ENCODE measurements around the gene PPP4R2.

Gene PPP4R2

DNA sequence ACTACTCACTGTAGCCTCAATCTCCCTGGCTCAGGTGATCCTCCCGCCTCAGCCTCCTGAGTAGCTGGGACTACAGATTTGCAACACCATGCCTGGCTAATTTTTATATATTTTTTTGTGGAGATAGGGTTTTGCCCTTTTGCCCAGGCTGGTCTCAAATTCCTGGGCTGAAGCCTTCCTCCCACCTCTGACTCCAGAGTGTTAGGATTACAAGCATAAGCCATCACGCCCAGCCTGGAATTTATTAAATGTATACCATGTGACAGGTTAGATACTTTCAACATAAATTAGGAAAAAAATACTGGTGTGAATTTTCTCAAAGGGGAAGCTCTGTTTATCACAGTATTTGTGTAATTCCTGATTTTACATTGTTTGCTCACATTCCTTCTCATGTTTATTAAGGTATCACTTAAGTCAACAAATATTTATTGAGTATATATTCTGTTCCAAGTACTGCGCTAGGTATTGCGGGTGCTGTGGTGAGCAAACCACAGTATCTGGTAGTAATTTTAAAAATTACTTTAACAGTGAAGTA lies 24.8 kb downstream of the PPP4R2 start:
- Histone ChIP-seq H3F3A (ENCODE audit: insufficient read depth, low read length) (no peaks in the 10 kb centered on the region), H3K9me3 (ENCODE audit: low read length) (no peaks in the 10 kb centered on the region), H4K20me1 (ENCODE audit: insufficient read depth, low read length) (no peaks in the 10 kb centered on the region), H3K79me2 (ENCODE audit: insufficient read depth, low read length) (peaks cover 100% of the 10 kb centered on the region), H2AFZ (ENCODE audit: low read length) (no peak overlapping the region), H3K4me2 (ENCODE audit: low read length) (no peak overlapping the region), H3K27me3 (ENCODE audit: insufficient read depth, low read length) (no peaks in the 10 kb centered on the region), H3K9ac (ENCODE audit: low read length) (no peak overlapping the region), H3K27ac (ENCODE audit: low read depth, low read length, poor library complexity, severe bottlenecking) (no peak overlapping the region), H3K4me1 (ENCODE audit: insufficient read depth, low read length, severe bottlenecking) (no peaks in the 10 kb centered on the region), H3K9me2 (ENCODE audit: low read depth, low read length) (no peaks in the 10 kb centered on the region), H3K36me3 (ENCODE audit: insufficient read depth, low read length) (peaks cover 46% of the 10 kb centered on the region), H3K4me3 (ENCODE audit: low read depth, low read length, poor library complexity, severe bottlenecking) (no peak overlapping the region)
- TF ChIP-seq, protein P1, sequence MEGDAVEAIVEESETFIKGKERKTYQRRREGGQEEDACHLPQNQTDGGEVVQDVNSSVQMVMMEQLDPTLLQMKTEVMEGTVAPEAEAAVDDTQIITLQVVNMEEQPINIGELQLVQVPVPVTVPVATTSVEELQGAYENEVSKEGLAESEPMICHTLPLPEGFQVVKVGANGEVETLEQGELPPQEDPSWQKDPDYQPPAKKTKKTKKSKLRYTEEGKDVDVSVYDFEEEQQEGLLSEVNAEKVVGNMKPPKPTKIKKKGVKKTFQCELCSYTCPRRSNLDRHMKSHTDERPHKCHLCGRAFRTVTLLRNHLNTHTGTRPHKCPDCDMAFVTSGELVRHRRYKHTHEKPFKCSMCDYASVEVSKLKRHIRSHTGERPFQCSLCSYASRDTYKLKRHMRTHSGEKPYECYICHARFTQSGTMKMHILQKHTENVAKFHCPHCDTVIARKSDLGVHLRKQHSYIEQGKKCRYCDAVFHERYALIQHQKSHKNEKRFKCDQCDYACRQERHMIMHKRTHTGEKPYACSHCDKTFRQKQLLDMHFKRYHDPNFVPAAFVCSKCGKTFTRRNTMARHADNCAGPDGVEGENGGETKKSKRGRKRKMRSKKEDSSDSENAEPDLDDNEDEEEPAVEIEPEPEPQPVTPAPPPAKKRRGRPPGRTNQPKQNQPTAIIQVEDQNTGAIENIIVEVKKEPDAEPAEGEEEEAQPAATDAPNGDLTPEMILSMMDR (IDR thresholded peaks at IDR 0.05; ENCODE audit: low read length), result no peak
- no peak for TF ChIP-seq EZH2 (IDR thresholded peaks at IDR 0.05; ENCODE audit: borderline replicate concordance, low read length)

- H2AFZ ChIP-seq (ENCODE audit: low read length), result no peak overlapping the region
- peaks cover 99% of the 10 kb centered on the region for H3K79me2 ChIP-seq (ENCODE audit: insufficient read depth, low read length)
- H3K9me3 ChIP-seq (ENCODE audit: low read length), result no peaks in the 10 kb centered on the region
- no peaks in the 10 kb centered on the region for H3F3A ChIP-seq (ENCODE audit: insufficient read depth, low read length)
- no peak for TF ChIP-seq EZH2 (IDR thresholded peaks at IDR 0.05; ENCODE audit: borderline replicate concordance, low read length)
- TF ChIP-seq, protein P1 (IDR thresholded peaks at IDR 0.05; ENCODE audit: low read length), result no peak
- H3K36me3 ChIP-seq (ENCODE audit: insufficient read depth, low read length), result peaks cover 54% of the 10 kb centered on the region
- H3K4me2 ChIP-seq (ENCODE audit: low read length), result no peak overlapping the region
- no peaks in the 10 kb centered on the region for H3K4me1 ChIP-seq (ENCODE audit: insufficient read depth, low read length, severe bottlenecking)
- H3K4me3 ChIP-seq (ENCODE audit: low read depth, low read length, poor library complexity, severe bottlenecking), result no peak overlapping the region
- no peak overlapping the region for H3K9ac ChIP-seq (ENCODE audit: low read length)
- no peaks in the 10 kb centered on the region for H3K9me2 ChIP-seq (ENCODE audit: low read depth, low read length)
- H3K27me3 ChIP-seq (ENCODE audit: insufficient read depth, low read length), result no peaks in the 10 kb centered on the region
- H4K20me1 ChIP-seq (ENCODE audit: insufficient read depth, low read length), result no peaks in the 10 kb centered on the region
- no peak overlapping the region for H3K27ac ChIP-seq (ENCODE audit: low read depth, low read length, poor library complexity, severe bottlenecking)
These were observed 28.2 kb downstream of the PPP4R2 start for GRCh38 chr3:73024836-73025235.

GRCh38 chr3:73026111-73026759 lies 29.6 kb downstream of the PPP4R2 start:
- H3K27me3 ChIP-seq (ENCODE audit: insufficient read depth, low read length), result no peaks in the 10 kb centered on the region
- peaks cover 98% of the 10 kb centered on the region for H3K79me2 ChIP-seq (ENCODE audit: insufficient read depth, low read length)
- no peak overlapping the region for H3K9ac ChIP-seq (ENCODE audit: low read length)
- H4K20me1 ChIP-seq (ENCODE audit: insufficient read depth, low read length), result no peaks in the 10 kb centered on the region
- no peak overlapping the region for H3K4me2 ChIP-seq (ENCODE audit: low read length)
- H3K27ac ChIP-seq (ENCODE audit: low read depth, low read length, poor library complexity, severe bottlenecking), result no peak overlapping the region
- no peaks in the 10 kb centered on the region for H3K9me2 ChIP-seq (ENCODE audit: low read depth, low read length)
- no peak overlapping the region for H3K4me3 ChIP-seq (ENCODE audit: low read depth, low read length, poor library complexity, severe bottlenecking)
- H3F3A ChIP-seq (ENCODE audit: insufficient read depth, low read length), result no peaks in the 10 kb centered on the region
- TF ChIP-seq EZH2 (IDR thresholded peaks at IDR 0.05; ENCODE audit: borderline replicate concordance, low read length), result no peak
- TF ChIP-seq, protein P1 (IDR thresholded peaks at IDR 0.05; ENCODE audit: low read length), result no peak
- H2AFZ ChIP-seq (ENCODE audit: low read length), result no peak overlapping the region
- peaks cover 54% of the 10 kb centered on the region for H3K36me3 ChIP-seq (ENCODE audit: insufficient read depth, low read length)
- no peaks in the 10 kb centered on the region for H3K4me1 ChIP-seq (ENCODE audit: insufficient read depth, low read length, severe bottlenecking)
- H3K9me3 ChIP-seq (ENCODE audit: low read length), result no peaks in the 10 kb centered on the region
